ENCODE measurements around the gene C5orf47.

- TF ChIP-seq CTCF (IDR thresholded peaks at IDR 0.05) (no peak), POLR2A (IDR thresholded peaks at IDR 0.05) (no peak)
Measured at GRCh38 chr5:173968154-173968797, 20.7 kb upstream of the C5orf47 start.
